Neural cell (in vitro differentiated cells): ENCODE data around the gene IRF7.

Experiments
- EZH2 ChIP-seq: fragments of 200-600, 300-800 bp; shearing (Covaris generic), sonication (generic); IDR thresholded peaks from 2 replicates; pipeline ENCODE4 v1.6.1; 2014; ENCODE audit warnings: antibody characterized with exemption, low read length, borderline replicate concordance, mild to moderate bottlenecking; ENCODE audit not compliant: insufficient read depth, poor library complexity, severe bottlenecking
- TF ChIP-seq, protein P1 (sequence below): fragments of 450-650 bp; IDR thresholded peaks from 2 replicates; pipeline ENCODE4 v1.5.1; 2014; ENCODE audit warnings: antibody characterized with exemption, mild to moderate bottlenecking, moderate library complexity; ENCODE audit not compliant: poor library complexity, severe bottlenecking

DNA sequence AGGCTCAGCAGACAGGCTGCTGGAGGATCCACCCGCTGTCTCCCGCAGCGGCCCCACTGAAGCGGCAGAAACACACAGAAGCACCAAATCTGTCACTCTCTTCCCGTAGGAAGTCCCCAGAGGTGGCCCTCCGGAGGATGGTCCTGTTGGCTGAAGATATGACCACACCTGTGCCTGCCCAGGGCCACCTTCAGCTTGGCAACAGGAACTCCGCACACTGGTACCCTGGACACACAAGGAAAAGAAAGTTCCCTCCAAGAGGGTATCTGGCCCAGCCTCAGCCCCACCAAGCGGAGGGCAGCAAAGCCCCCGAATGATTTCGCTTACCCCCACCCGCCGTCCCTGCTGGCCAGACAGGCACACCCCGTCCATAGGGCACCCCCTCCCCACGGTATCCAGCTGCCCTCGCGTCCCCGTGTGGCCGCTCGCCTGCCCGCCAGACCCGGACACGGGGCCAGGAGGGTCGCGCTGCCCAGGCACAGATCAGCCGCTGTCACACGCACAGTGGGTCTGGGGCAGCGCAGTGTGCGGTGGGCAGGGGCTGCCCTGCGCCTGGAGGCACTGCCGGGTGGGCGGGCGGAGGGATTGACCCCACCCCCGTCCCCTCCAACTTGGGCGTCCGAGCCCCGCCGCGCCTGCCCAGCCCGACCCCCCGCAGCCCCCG, 48.0 kb downstream of the IRF7 start:
- TF ChIP-seq, protein P1, sequence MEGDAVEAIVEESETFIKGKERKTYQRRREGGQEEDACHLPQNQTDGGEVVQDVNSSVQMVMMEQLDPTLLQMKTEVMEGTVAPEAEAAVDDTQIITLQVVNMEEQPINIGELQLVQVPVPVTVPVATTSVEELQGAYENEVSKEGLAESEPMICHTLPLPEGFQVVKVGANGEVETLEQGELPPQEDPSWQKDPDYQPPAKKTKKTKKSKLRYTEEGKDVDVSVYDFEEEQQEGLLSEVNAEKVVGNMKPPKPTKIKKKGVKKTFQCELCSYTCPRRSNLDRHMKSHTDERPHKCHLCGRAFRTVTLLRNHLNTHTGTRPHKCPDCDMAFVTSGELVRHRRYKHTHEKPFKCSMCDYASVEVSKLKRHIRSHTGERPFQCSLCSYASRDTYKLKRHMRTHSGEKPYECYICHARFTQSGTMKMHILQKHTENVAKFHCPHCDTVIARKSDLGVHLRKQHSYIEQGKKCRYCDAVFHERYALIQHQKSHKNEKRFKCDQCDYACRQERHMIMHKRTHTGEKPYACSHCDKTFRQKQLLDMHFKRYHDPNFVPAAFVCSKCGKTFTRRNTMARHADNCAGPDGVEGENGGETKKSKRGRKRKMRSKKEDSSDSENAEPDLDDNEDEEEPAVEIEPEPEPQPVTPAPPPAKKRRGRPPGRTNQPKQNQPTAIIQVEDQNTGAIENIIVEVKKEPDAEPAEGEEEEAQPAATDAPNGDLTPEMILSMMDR = no peak
- no peak for TF ChIP-seq EZH2
